ENCODE results near the gene GALK2. TPM values are rescaled to one million over a fixed set of nuclear protein-coding genes. Genes with fewer than 3 reads are reported as not detected.

Gene GALK2
- total RNA-seq, 1 experiment from 2014 or later, result 13.7 TPM

GRCh38 chr15:49122541-49123062, 47.4 kb upstream of the GALK2 start:
- Histone ChIP-seq H3K79me1 (ENCODE audit: insufficient read depth, low read depth, low read length, poor library complexity, severe bottlenecking) (no peaks in the 10 kb centered on the region), H3K23ac (ENCODE audit: insufficient read length, low read depth, low read length) (no peak overlapping the region), H3K9ac (ENCODE audit: extremely low read depth, insufficient read length, low read length) (no peak overlapping the region), H2BK5ac (ENCODE audit: insufficient read length, low read length) (no peak overlapping the region), H3K4ac (ENCODE audit: low read depth, low read length) (no peak overlapping the region), H2AK5ac (ENCODE audit: insufficient read length, low read length) (no peak overlapping the region), H3K14ac (ENCODE audit: insufficient read depth, low read length) (no peak overlapping the region), H3K9me3 (ENCODE audit: control insufficient read depth, low read depth, low read length) (no peaks in the 10 kb centered on the region), H3T11ph (ENCODE audit: low read length) (no peak overlapping the region), H4K20me1 (ENCODE audit: control insufficient read depth, insufficient read depth, insufficient read length) (no peaks in the 10 kb centered on the region), H4K8ac (replicated peaks; ENCODE audit: insufficient read length, low read depth, low read length) (no peak overlapping the region), H2BK12ac (ENCODE audit: insufficient read length, low read depth, low read length) (no peak overlapping the region), H3K27me3 (ENCODE audit: insufficient read depth, low read length) (no peaks in the 10 kb centered on the region), H3K27ac (ENCODE audit: insufficient read length, low read depth, low read length) (no peak overlapping the region), H4K91ac (ENCODE audit: insufficient read length, low read depth, low read length) (no peak overlapping the region), H2BK120ac (ENCODE audit: low read depth, low read length, poor library complexity, severe bottlenecking) (no peak overlapping the region), H2AFZ (ENCODE audit: low read length) (no peak overlapping the region), H3K18ac (ENCODE audit: insufficient read length, low read depth, low read length) (no peak overlapping the region), H2BK15ac (ENCODE audit: low read depth, low read length) (no peak overlapping the region), H3K4me1 (ENCODE audit: insufficient read depth, low read length) (no peaks in the 10 kb centered on the region), H3K79me2 (ENCODE audit: insufficient read depth, low read length) (no peaks in the 10 kb centered on the region), H2BK20ac (ENCODE audit: low read depth, low read length, poor library complexity, severe bottlenecking) (no peak overlapping the region), H4K5ac (ENCODE audit: insufficient read length, low read depth, low read length) (no peak overlapping the region), H3K56ac (ENCODE audit: insufficient read length, low read depth, low read length) (no peak overlapping the region), H3K4me2 (ENCODE audit: insufficient read depth, insufficient read length, low read length) (no peak overlapping the region), H3K23me2 (ENCODE audit: insufficient read length, low read depth, low read length, poor library complexity, severe bottlenecking) (no peaks in the 10 kb centered on the region)
- no peak for DNase-seq
- H3K4me1 Mint-ChIP-seq, result peaks cover 6% of the 10 kb centered on the region in 2 experiments
- WGBS (ENCODE audit: extremely low coverage, insufficient read length, low lambda C conversion rate), result no CpG with 5 or more reads among the region's 1 CpG
- no peak overlapping the region for H3K4me3 Mint-ChIP-seq
- TF ChIP-seq CTCF (conservative IDR thresholded peaks at IDR 0.05), result no peak
- peaks cover 0 to 14% (median 5%) of the 10 kb centered on the region in 3 experiments; a peak in 6 of 7 replicates for H3K36me3 Mint-ChIP-seq (ENCODE audit: insufficient read depth in 1 of 3, low read depth in 3 of 3)
- H3K9me3 Mint-ChIP-seq, result no peaks in the 10 kb centered on the region
- no peaks in the 10 kb centered on the region for H3K27me3 Mint-ChIP-seq (ENCODE audit: low read depth)
- H3K27ac Mint-ChIP-seq, result no peak overlapping the region
